GM21390 (cell line): ENCODE measurements around the gene ABI3BP.

Experiments
- ATAC-seq: cut with Tn5 transposase; IDR thresholded peaks from one replicate; pipeline ENCODE4 v1.9.1; 2021; ENCODE audit not compliant: unreplicated experiment

Gene ABI3BP

DNA sequence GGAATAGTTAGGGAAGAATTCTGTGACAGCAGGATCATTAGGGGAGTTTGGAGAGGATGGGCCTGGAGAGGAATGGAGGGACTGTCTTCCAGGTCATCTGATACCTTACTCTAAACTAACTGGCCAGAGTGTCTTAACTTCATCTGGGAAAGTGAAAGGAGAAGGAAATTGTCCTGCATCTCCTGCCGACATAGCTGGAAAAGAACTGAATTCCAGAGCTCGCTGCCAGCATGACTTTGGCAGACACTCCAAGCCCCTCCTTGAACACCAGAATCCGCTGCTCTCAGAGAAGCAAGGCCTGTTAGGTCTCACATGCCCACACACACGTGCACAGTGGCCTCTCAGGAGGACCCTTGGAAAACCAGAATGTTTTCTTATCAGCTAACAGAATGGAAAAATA lies 10.5 kb downstream of the ABI3BP start:
- no peak for ATAC-seq

DNA sequence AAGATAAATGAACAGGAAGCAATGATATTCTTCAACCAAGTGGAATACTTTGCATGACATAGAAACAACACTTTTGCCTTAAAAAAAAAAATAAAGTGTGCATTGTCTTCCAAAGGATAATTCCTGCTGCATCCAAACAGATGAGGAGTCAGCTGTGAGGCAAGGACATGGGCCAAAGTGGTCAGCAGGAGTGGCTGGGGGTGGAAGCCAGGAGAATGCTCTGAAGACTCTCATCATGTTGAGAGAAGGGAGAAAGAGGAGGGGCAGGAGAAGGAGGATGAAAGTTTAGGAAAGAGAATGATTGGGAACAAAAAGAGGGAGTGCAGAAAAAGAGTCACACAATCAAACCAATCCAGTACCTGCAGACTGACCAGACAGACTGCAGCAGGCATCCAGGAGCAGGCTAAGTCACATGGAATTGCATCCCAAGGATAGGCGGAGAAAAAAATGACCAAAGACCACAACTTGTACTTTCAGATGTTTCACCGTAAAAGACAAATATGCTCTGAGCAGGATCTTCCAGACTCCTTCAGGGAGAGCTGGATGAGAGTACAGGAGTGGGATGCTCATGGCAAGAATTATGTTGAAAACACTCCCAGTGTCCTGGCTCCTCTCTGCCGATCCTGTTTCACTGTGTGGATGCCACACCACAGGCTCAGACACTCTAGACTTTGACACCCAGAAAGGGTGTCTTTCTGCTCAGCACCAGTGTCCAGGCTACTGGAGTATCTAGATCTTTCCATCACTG lies 11.9 kb downstream of the ABI3BP start:
- no peak for ATAC-seq

DNA sequence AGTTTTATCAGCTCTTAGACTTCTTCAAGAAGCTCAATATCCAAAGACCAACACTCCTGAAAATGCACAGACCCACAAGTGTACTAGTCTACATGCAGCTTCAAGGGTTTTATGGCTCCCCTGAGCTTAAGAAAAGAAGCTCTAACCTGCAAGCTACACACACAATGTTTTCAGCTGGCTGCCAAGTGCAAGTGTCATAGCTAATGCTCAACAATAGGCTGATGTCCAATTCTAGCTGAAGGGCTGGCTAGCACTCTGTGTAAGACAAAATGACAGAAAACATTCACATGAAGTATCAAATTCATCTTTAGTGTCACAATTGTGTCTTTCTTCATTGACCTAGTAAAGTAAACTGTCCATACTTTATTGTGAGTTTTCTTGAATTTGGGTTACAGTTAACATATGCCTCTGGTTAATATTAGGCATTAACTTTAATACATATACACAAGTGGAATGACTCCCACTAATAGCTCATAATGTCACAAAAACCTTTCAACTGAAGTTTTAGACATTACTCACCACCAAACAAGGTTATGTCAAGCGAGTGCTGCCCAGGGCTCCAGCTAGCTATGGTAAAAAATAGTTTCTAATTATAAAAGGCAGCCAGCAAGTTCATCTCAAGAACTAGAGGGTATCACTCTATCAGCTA lies 15.1 kb downstream of the ABI3BP start:
- no peak for ATAC-seq

DNA sequence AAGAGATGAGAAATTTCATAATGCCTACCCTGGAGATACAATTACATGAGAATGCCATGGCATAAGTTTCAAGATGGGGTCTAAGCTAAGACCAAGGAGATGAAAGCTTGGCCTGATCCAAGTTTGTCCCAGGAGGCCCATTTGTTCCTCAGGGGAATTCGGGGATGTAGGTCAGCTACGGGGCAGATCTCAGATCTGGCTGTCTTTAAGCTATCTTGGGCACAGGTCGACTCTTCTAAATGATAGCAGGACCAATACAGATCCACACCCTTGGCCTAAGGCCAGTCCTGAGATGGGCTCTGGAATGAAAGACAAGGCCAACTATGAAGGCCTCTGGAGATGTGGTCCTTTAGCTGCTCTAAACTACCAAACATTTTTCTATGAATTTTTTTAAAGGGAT lies 16.6 kb downstream of the ABI3BP start:
- no peak for ATAC-seq

DNA sequence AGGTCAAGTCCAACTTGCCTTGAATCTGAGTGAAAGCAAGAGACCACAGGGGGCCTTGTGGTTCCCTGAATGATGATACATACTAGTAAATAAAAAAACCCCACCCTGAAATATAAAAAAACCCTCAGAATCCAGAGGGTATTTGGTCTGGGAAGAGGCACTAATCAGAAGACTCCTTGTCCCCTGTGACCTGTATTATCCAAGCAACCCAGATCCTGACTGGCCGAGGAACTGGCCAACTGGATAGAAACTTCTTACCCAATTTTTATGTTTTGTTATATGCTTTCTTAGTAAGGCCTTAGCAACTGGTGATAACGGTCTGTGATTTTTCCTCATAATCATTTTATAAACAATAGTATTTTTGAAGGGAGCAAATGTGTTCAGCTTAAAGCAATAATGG lies 17.5 kb downstream of the ABI3BP start:
- ATAC-seq: no peak

DNA sequence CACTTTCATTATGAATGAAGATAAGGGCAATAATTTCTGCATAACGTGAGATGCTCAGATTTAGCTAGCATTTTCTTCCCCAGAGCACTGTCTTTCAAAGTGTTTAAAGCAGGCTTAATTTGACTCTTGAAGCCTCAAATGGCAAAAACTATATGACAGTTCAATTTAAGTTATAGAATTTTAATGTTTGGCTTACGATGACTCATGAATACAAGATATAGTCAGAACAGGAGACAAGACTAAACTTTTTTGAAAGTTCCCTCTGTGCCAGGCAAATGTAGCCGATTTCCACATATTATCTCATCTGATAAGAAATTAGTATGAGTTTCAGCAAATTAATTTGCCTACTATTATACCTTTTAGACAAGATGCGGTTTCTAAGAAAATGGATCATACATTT lies 19.6 kb downstream of the ABI3BP start:
- ATAC-seq: no peak

DNA sequence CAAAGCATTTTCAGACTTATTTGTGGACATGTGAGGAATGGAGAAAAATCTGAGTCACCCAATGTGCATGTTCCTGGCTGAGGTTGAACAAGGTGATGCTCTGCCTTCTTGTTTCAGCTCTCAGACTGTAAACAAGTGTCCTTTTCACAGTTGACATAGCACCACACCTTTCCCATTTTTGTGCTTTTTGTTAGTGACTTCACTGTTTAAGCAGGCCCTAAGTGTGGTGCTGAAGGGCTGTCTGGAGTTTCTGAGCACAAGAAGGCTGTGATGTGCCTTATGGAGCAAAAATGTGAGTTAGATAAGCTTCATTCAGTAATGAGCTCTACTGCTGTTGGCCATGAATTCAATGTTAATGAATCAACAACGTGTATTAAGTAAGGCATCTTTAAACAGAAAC lies 20.4 kb downstream of the ABI3BP start:
- no peak for ATAC-seq

DNA sequence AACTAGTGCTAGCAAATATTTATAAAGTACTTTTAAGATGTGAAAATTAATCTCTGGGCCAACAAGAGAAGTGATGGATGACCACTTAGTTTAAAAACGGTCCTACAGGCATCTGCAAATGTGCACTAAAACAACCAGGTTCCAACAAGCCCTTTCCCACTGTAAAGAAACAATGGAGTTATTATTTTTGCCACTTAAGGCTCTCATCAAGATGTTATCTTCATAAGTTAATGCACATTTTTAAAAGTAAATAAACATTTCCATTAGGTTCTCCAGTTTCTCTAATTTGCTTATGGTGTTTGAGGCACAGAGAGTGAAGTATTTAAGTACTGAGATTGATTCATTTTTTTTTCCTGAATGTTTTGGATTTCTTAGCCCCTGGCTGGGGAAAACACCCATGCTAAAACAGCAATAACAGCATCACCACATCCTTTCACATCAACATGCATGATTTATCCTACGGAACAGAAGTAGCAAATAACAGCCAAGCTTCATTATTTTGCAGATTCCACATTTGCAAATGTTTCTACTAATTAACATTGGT lies 20.8 kb downstream of the ABI3BP start:
- no peak for ATAC-seq

DNA sequence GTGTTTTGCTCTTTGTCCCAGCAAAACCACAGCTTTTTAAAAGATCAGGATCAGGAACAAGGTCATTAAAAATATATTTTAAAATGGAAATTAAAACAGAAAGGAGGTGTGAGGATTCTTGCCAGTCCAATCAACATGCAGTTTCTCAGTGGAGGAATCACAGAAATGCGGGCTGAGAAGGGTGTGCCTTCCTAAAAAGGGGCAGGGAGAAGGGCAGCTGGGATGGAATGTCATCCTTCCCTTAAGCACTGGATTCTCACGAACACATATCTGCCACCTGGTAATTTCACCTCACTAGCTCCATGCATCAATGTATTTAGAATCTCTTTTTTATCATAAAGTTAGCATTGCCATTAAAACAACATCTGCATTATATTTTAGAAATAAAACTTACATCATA lies 21.4 kb downstream of the ABI3BP start:
- ATAC-seq: no peak

DNA sequence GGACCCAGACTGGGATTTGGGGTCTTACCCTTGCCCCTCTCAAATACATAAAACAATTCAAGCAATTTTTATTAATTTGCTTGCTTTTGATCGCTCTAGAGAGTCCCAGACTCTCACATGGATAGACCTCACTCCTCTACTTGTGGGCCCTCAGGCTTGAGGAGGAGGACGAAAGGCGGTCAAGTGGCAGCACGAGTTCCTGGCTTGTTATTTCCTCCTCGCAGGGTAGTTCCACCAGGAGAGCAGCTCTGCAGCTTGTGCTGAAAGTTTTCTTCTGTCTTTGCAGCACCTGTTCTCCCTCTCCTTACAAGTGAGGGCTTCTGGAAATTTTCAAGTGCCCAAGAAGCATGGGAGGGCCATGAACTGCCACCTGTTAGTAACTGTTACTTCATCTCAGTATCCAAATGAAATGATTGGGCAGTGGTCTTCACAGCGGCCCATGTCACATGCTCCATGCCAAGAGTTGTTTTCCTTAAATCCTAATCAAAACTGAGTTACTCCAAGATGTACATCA lies 22.7 kb downstream of the ABI3BP start:
- ATAC-seq: no peak

DNA sequence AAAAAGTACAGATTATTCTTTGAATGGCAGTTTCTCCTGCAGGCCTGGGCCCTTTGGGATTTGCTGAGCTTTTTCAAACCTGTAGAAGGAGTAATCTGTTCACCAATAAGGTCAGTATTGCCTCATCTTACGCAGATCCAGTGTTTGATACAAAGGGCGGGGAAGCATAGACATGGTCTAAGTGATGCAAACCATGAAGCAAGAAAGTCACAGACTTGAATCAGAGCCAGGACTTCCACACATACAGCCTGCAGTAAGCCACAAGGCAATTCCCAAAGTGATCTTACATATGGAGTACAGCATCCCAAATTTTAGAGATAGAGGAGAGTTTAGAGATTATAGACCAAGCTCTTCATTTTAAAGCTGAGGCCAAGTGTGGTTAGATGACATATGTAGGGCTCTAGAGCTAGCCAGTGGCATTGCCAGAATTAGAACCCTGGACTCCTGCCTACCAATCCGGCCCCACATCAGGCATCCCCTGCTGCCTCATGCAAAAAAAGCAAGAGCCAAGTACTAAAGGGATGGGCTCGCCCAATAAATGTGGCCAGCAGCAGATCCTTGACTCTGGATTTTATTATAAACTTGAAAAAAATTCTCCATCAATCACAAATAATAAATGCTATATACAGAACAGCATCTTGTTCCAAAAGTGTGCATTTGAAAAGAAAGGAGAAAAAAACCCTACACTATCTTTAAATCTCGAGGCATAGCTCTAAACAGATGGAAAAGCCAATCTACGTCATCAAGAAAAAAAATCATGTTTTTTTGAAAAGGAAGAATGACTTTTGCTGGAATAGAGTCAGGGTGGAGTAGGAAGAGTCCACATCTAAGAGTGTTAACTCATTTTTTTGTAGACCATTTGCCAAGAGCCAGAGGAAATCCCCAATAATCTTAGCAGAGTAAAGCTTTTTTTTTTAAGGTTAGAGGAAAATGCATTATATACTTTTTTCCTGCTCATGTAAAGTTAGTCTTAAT lies 24.0 kb downstream of the ABI3BP start:
- no peak for ATAC-seq

DNA sequence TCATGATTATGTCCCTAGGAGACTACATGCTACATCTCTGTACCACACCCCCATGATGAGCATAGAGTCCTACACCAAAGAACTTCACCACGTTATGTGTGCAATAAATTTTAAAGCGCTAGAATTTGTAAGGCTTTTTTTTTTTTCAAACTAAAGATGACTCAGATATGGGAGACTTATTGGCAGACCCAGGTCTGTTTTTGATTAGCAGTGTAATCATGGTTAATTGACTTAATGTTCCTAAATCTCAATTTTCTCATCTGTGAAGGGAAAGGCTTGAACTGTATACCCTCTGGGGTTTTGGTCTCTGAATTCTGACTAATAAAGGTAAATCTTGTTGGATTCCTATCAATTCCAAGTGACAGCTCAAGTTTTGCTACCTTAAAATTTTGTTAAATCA lies 26.4 kb downstream of the ABI3BP start:
- ATAC-seq: no peak

DNA sequence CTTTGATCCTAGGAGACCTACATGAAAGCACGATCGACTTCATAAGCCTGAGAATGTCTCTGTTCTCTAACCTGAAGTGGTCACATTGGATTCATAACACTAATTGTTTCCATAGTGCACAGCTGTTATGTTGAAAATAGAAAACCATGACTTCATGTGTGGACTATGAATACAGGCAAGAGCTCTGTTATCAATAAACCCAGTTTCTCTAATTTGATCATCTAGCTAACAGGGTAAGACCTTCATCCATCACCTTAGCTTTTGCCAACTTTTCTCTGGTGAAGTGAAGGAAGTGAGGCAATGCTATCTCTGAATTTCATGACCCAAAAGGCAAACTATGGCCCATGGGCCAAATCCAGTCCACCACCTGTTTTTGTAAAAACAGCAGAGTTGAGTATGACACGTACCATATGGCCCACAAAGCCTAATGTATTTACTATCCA lies 27.2 kb downstream of the ABI3BP start:
- no peak for ATAC-seq

DNA sequence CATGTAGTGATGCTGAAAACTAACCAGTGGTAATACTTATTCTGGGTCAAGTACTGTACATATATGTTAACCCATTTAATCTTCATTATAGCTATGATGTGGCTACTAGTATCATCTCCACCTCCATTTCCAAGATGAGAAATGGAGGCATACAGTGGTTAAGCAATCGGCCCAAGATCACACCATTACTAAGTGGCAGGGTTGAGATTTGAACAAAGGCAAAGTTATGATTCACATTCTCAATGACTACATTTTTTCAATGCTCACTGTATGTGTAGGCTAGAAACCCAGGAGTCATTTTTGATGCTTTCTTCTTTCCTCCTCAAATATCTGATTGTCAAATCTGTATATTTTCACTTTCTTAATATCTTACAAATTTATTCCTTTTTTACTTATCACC lies 30.2 kb downstream of the ABI3BP start:
- ATAC-seq: no peak

DNA sequence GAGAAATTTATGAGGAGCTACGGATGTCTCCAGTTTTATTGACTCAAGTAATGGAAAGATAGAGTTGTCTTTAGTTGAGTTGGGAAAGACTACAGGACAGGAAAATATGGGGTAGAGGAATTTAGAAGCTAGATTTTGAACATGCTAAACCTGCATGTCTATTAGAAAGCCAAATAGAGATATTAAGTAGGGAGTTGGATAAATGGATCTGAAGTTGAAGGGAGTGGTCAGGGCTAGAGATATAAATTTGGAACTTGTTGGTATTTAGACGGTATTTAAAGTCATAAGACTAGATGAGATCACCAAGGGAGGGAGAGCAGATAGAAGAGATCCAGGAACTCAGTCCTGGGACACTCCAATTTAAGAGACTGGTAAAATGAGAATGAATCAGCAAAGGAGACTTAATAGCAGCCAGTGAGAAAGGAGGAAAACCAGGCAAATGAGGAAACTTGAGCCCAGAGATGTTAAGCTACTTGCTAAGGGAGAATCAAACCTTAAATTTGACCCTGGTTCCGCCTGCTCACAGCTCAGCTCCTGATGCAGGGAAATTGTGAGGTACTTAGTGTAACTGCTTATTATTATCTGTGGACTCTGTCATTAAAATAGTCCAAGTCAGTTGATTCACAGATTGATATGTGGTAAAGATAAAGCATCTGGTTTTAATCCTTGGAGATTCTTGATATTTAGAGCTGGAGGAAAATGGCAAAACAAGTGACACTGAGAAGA lies 35.8 kb downstream of the ABI3BP start:
- no peak for ATAC-seq

DNA sequence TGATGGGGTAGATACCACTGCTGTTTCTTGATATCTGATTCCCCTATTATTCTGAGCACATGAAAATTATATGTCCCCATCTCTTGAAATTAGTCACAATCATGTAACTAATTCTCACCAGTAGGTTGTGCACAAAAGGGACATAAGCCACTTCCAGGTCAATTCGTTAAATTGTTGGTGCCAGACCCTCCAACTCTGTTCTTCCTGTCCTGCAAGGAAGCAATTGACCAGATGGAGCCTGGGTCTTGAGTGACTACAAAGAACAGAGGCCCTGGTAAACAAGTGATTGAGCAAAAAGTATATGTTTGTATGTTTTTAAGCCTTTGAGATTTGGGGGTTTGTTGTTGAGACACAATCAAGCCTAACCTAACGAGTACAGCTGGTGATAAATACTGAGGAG lies 36.9 kb downstream of the ABI3BP start:
- ATAC-seq: no peak

DNA sequence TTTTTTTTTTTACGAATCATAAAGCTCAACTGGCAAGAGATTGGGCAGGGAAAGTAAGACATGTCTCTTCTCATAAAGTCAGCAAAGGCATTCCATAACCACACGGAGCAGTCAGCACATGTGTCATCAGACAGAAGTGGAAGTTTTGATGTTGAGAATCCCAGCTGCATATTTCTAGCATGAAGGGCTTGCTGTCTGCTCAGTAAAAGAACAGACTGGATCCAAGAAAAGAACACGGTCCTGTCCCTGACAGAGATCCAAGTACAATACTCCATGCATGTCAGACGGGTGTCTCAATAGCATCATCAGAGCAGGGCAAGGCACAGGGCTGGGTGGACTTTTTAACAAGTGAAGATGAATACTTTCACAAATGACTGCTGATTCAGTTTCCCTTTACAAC lies 38.2 kb downstream of the ABI3BP start:
- ATAC-seq: no peak

DNA sequence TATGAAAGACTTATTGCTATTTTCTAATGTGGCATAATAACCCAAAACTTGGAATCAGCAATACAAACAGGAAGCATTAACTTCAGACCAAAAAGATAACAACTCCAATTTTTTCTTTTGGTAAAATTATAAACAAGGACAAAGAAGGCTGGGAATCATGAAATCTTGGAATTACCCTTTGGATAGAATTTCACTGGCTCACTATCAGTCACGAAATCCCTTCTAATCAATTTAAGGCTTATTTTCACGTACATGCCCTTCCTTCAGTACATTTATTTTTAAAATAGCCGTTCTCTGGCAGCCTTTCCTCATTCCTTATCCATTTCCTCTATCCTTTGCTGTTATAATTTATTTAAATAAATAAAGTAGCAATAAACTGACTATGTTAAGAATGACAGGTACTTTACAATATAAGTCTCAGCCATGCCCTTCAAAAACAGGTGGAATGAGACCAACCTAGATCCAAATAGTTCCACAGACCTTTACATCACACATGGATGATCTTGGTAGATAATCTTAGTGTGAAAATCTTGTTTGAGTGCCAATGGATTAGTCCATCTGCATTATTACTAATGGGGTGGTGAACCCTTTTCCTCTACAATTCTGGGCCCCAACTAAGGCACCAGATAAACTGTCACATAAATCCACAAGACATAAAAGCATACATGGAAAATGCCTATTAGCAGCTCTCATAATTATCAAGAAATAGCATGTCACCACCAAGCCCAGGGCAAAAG lies 38.9 kb downstream of the ABI3BP start:
- no peak for ATAC-seq

DNA sequence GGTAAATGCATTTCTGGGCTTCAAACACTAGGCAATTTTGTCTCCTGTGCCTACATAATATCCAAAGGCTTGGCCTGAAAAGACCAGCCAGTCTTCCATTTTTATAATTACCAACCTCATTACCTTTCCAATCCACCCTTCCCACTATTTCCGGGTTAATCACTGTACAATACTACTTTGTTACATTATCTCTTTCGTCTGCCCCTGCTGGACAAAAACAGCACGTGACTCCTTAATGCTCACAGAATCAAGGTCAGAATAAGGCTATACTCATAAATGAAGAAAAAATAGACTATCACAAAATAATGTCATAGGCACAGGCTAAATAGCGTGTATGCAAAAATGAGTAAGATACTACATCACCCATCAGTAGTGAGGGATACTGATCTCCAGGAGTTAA lies 40.1 kb downstream of the ABI3BP start:
- no peak for ATAC-seq

DNA sequence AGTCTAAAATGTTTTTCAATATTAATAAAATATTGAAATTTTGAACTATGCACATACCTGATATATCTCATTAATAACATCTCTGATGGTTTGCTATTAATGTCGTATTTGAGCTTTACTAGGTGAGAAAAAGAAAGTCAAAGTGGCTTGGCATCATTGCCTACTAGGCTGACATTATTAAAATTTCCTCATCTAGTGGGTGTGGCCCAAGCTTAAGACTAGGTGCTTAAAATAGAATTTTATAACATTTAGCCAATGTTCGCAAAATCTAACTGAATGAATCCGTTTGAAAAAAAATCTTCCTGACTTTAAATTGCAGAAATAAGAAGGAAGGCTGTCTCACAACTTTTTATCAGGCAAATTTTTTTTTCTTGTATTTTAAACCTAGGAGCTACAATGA lies 46.1 kb downstream of the ABI3BP start:
- no peak for ATAC-seq
